MCF 10A (cell line): Measurements from ENCODE around the gene PDRG1. TPM values are rescaled to one million over a fixed set of nuclear protein-coding genes. Genes with fewer than 3 reads are reported as not detected.

ENCODE experiments used
- BruUV-seq: library from RNA; stranded (reverse); fragments of 400-500 nt; replicated peaks from 2 replicates; lab custom pipeline; 2021; lab: Mats Ljungman, UMichigan
- CTCF ChIA-PET: fragments of 300-600 bp; sonication (Branson Sonifier 250); formaldehyde crosslinking; extraction: SDS; loops from one replicate; lab custom pipeline; 2021; ENCODE audit warnings: antibody characterized with exemption, inconsistent platforms; lab: Yijun Ruan, JAX
- POLR2A ChIA-PET: fragments of 300-600, 350-650 bp; sonication (Branson Sonifier 250); formaldehyde crosslinking; extraction: SDS; loops from one replicate; lab custom pipeline; 2020; ENCODE audit warnings: antibody characterized with exemption, inconsistent platforms; lab: Yijun Ruan, JAX
- DNase-seq: peaks from one replicate; pipeline ENCODE4 v3.0.0-alpha.2; 2018; ENCODE audit not compliant: unreplicated experiment
- H3K27ac Mint-ChIP-seq: one replicate; pipeline ENCODE4 v1.8.0; 2022; ENCODE audit warnings: mild to moderate bottlenecking, low read depth, mixed read lengths; ENCODE audit not compliant: unreplicated experiment
- H3K27me3 Mint-ChIP-seq: one replicate; pipeline ENCODE4 v1.8.0; 2022; ENCODE audit warnings: mixed read lengths; ENCODE audit not compliant: insufficient read depth, unreplicated experiment
- H3K36me3 Mint-ChIP-seq: one replicate; pipeline ENCODE4 v1.8.0; 2022; ENCODE audit warnings: mild to moderate bottlenecking, moderate library complexity, mixed read lengths; ENCODE audit not compliant: insufficient read depth, unreplicated experiment
- H3K4me1 Mint-ChIP-seq: one replicate; pipeline ENCODE4 v1.8.0; 2022; ENCODE audit warnings: mixed read lengths; ENCODE audit not compliant: insufficient read depth, unreplicated experiment
- H3K4me3 Mint-ChIP-seq: one replicate; pipeline ENCODE4 v1.8.0; 2022; ENCODE audit warnings: mild to moderate bottlenecking, moderate library complexity, mixed read lengths; ENCODE audit not compliant: unreplicated experiment
- H3K9me3 Mint-ChIP-seq: one replicate; pipeline ENCODE4 v1.8.0; 2022; ENCODE audit warnings: mixed read lengths; ENCODE audit not compliant: unreplicated experiment
- CTCF ChIP-seq: fragments of 200-600 bp; IDR thresholded peaks from one replicate; pipeline ENCODE4 v1.8.0; 2022; ENCODE audit warnings: antibody characterized with exemption, mild to moderate bottlenecking; ENCODE audit not compliant: unreplicated experiment
- intact Hi-C: fragments of 100-400 bp; cut with micrococcal nuclease; formaldehyde crosslinking; loops from 2 replicates; pipeline ENCODE4 v1.14.1; 2022
- total RNA-seq: library from RNA; stranded (reverse); gene quantifications from 2 replicates; pipeline ENCODE4 v1.2.3, GENCODE V29; 2022

PDRG1 gene
- total RNA-seq, 1 experiment from 2014 or later: 16.3 TPM

- Mint-ChIP-seq H3K9me3 (no peaks in the 10 kb centered on the region), H3K27me3 (peaks cover 23% of the 10 kb centered on the region), H3K36me3 (no peaks in the 10 kb centered on the region), H3K27ac (no peak overlapping the region), H3K4me3 (no peak overlapping the region), H3K4me1 (peaks cover 5% of the 10 kb centered on the region)
- ChIA-PET CTCF (interaction anchor here (0.5 to 1.1 kb wide), 5 partner anchors 10 to 282 kb away, joined by 3 to 6 read pairs (median 4); partner anchors contain the start of gene PDRG1), POLR2A (interaction anchor here (1.0 kb wide), 1 partner anchor 57 kb away, joined by 3 read pairs; no protein-coding TSS in a partner anchor)
- BruUV-seq: no TSS peak
- DNase-seq: no peak
- intact Hi-C loops: no loop called here
- TF ChIP-seq CTCF: no peak
Observed at GRCh38 chr20:31896049-31896448, 55.8 kb downstream of the PDRG1 start.

- H3K27me3 Mint-ChIP-seq: peaks cover 29% of the 10 kb centered on the region
- no peak overlapping the region for H3K27ac Mint-ChIP-seq
- intact Hi-C loops: no loop called here
- H3K4me3 Mint-ChIP-seq: no peak overlapping the region
- no peaks in the 10 kb centered on the region for H3K36me3 Mint-ChIP-seq
- H3K9me3 Mint-ChIP-seq: no peaks in the 10 kb centered on the region
- no TSS peak for BruUV-seq
- POLR2A ChIA-PET: interaction anchor here (0.6 to 1.2 kb wide), 4 partner anchors 12 to 286 kb away, joined by 3 to 4 read pairs (median 3); no protein-coding TSS in a partner anchor
- TF ChIP-seq CTCF: no peak
- CTCF ChIA-PET: interaction anchor here (0.5 to 2.0 kb wide), 5 partner anchors 23 to 137 kb away, joined by 3 to 5 read pairs (median 3); no protein-coding TSS in a partner anchor
- DNase-seq: peak; percentile 43
- H3K4me1 Mint-ChIP-seq: peaks cover 5% of the 10 kb centered on the region
Observed at GRCh38 chr20:31894980-31895675, 56.7 kb downstream of the PDRG1 start.

Other genes starting within 250 kb of the PDRG1 start
- 139 and 156 TPM in 2 replicates for gene BCL2L1, start 229.2 kb downstream of the PDRG1 start, total RNA-seq
- gene TPX2, start 212.8 kb downstream of the PDRG1 start, total RNA-seq: 45.3 and 79.6 TPM in 2 replicates
- gene MYLK2, start 132.7 kb downstream of the PDRG1 start, total RNA-seq: 0.14 and 0.32 TPM in 2 replicates
- not detected in 2 replicates for gene FOXS1, start 106.4 kb downstream of the PDRG1 start, total RNA-seq
- not detected in 2 replicates for gene DUSP15, start 81.5 kb downstream of the PDRG1 start, total RNA-seq
- 0.19 TPM in 1 of 2 replicates, not detected in the other for gene TTLL9, start 81.4 kb downstream of the PDRG1 start, total RNA-seq
- not detected in 2 replicates for gene XKR7, start 16.1 kb upstream of the PDRG1 start, total RNA-seq
- gene CCM2L, start 58.4 kb upstream of the PDRG1 start, total RNA-seq: not detected in 2 replicates
- gene HCK, start 100.2 kb upstream of the PDRG1 start, total RNA-seq: not detected in 2 replicates
- gene TM9SF4, start 157.7 kb upstream of the PDRG1 start, total RNA-seq: 50.6 and 52.3 TPM in 2 replicates